ENCODE measurements around the gene GNG4. TPM values are rescaled to one million over a fixed set of nuclear protein-coding genes. Genes with fewer than 3 reads are reported as not detected.

GNG4 gene
- total RNA-seq, 4 donors from 2014 or later: 0.42 to 6.3 (median 0.98) TPM; not detected in 1

- TF ChIP-seq POLR2A (IDR thresholded peaks at IDR 0.05): no peak
- TF ChIP-seq EP300 (IDR thresholded peaks at IDR 0.05): no peak
- no peak for TF ChIP-seq CTCF (IDR thresholded peaks at IDR 0.05)
- Histone ChIP-seq H3K4me3 (no peak overlapping the region), H3K36me3 (no peaks in the 10 kb centered on the region), H3K4me1 (no peaks in the 10 kb centered on the region), H3K27me3 (no peaks in the 10 kb centered on the region), H3K27ac (no peak overlapping the region), H3K9me3 (no peaks in the 10 kb centered on the region)
- no peak for DNase-seq (ENCODE audit: low spot score in 2 of 2)
- 87 to 91% methylated on average over 3 of the region's 3 CpGs for WGBS, 2 donors
Measured at GRCh38 chr1:235571482-235571881, 78.1 kb downstream of the GNG4 start.

- H3K27ac ChIP-seq: no peak overlapping the region
- peaks cover 0 to 2% (median 0%) of the 10 kb centered on the region in 4 donors for H3K9me3 ChIP-seq
- H3K4me1 ChIP-seq: no peaks in the 10 kb centered on the region
- TF ChIP-seq EP300 (IDR thresholded peaks at IDR 0.05): no peak
- no peaks in the 10 kb centered on the region for H3K36me3 ChIP-seq
- no peak for DNase-seq (ENCODE audit: low spot score in 2 of 2)
- H3K4me3 ChIP-seq: no peak overlapping the region
- H3K27me3 ChIP-seq: no peaks in the 10 kb centered on the region
- 73 to 78% methylated on average over 7 of the region's 7 CpGs for WGBS, 2 donors
Measured at GRCh38 chr1:235567812-235568503, 81.6 kb downstream of the GNG4 start.

- Histone ChIP-seq H3K4me3 (no peak overlapping the region), H3K27me3 (no peaks in the 10 kb centered on the region), H3K36me3 (no peaks in the 10 kb centered on the region), H3K27ac (no peak overlapping the region), H3K4me1 (no peaks in the 10 kb centered on the region), H3K9me3 (peaks cover 0 to 10% (median 0%) of the 10 kb centered on the region in 4 donors)
- no peak for TF ChIP-seq EP300 (IDR thresholded peaks at IDR 0.05)
- no peak for TF ChIP-seq CTCF (IDR thresholded peaks at IDR 0.05)
- TF ChIP-seq POLR2A (IDR thresholded peaks at IDR 0.05): no peak
- no peak for DNase-seq (ENCODE audit: low spot score in 2 of 2)
- 71 to 86% methylated on average over 8 of the region's 8 CpGs for WGBS, 2 donors
Measured at GRCh38 chr1:235566084-235566483, 83.5 kb downstream of the GNG4 start.

GRCh38 chr1:235563513-235564061 is 86.0 kb downstream of the GNG4 start:
- 79 to 89% methylated on average over 1 of the region's 1 CpG for WGBS, 2 donors
- no peak for DNase-seq (ENCODE audit: low spot score in 2 of 2)
- H3K27ac ChIP-seq: no peak overlapping the region
- no peaks in the 10 kb centered on the region for H3K4me1 ChIP-seq
- no peaks in the 10 kb centered on the region for H3K36me3 ChIP-seq
- peaks cover 0 to 10% (median 0%) of the 10 kb centered on the region in 4 donors for H3K9me3 ChIP-seq
- no peak overlapping the region for H3K4me3 ChIP-seq
- TF ChIP-seq POLR2A (IDR thresholded peaks at IDR 0.05) (no peak), EP300 (IDR thresholded peaks at IDR 0.05) (no peak), CTCF (IDR thresholded peaks at IDR 0.05) (no peak)
- no peaks in the 10 kb centered on the region for H3K27me3 ChIP-seq

- TF ChIP-seq EP300 (IDR thresholded peaks at IDR 0.05) (no peak), CTCF (IDR thresholded peaks at IDR 0.05) (no peak), POLR2A (IDR thresholded peaks at IDR 0.05) (no peak)
- Histone ChIP-seq H3K4me1 (no peaks in the 10 kb centered on the region), H3K27me3 (no peaks in the 10 kb centered on the region), H3K27ac (no peak overlapping the region), H3K4me3 (no peak overlapping the region), H3K36me3 (no peaks in the 10 kb centered on the region), H3K9me3 (peaks cover 0 to 10% (median 0%) of the 10 kb centered on the region in 4 donors)
- DNase-seq (ENCODE audit: low spot score in 2 of 2): no peak
Measured at GRCh38 chr1:235562589-235562988, 87.0 kb downstream of the GNG4 start.

Measured in tibial nerve (tissue), 4 donors.